Loucy (cell line): ENCODE data around the gene FGF14.

ENCODE experiments used
- H2AFZ ChIP-seq: fragments of 200-600 bp; sonication (generic); 2 replicates; pipeline ENCODE4 v1.6.0; 2016; ENCODE audit warnings: antibody characterized with exemption, mild to moderate bottlenecking, low read length, moderate library complexity
- H3F3A ChIP-seq: fragments of 200-600 bp; 2 replicates; pipeline ENCODE4 v1.6.0; 2016; ENCODE audit warnings: antibody characterized with exemption, low read depth, mild to moderate bottlenecking
- H3K27me3 ChIP-seq: fragments of 200-600 bp; sonication (generic); 2 replicates; pipeline ENCODE4 v1.6.1; 2014; ENCODE audit warnings: low read length, mild to moderate bottlenecking; ENCODE audit not compliant: insufficient read depth, poor library complexity, severe bottlenecking
- H3K36me3 ChIP-seq: fragments of 200-600 bp; sonication (generic); 2 replicates; pipeline ENCODE4 v1.6.1; 2016; ENCODE audit warnings: low read length; ENCODE audit not compliant: insufficient read depth
- H3K4me1 ChIP-seq: fragments of 200-600 bp; sonication (generic); 2 replicates; pipeline ENCODE4 v1.5.1; 2014; ENCODE audit warnings: low read length, mild to moderate bottlenecking; ENCODE audit not compliant: insufficient read depth, poor library complexity, severe bottlenecking
- H3K4me2 ChIP-seq: fragments of 200-600 bp; sonication (generic); 2 replicates; pipeline ENCODE4 v1.6.0; 2014; ENCODE audit warnings: antibody characterized with exemption, low read length, low read depth, mild to moderate bottlenecking; ENCODE audit not compliant: poor library complexity, severe bottlenecking
- H3K4me3 ChIP-seq: fragments of 200-600 bp; sonication (generic); 2 replicates; pipeline ENCODE4 v1.5.1; 2014; ENCODE audit warnings: low read length, mild to moderate bottlenecking, mixed read lengths; ENCODE audit not compliant: poor library complexity, severe bottlenecking
- H3K79me2 ChIP-seq: fragments of 200-600 bp; sonication (generic); 2 replicates; pipeline ENCODE4 v1.6.1; 2014; ENCODE audit warnings: low read length; ENCODE audit not compliant: insufficient read depth
- H3K9ac ChIP-seq: fragments of 200-600 bp; sonication (generic); 2 replicates; pipeline ENCODE4 v1.6.0; 2014; ENCODE audit warnings: mild to moderate bottlenecking, low read depth, low read length, moderate library complexity; ENCODE audit not compliant: poor library complexity, severe bottlenecking
- H3K9me2 ChIP-seq: fragments of 200-600 bp; sonication (generic); replicated peaks from 2 replicates; pipeline ENCODE4 v1.6.1; 2016; ENCODE audit warnings: low read depth, low read length, mixed read lengths
- H3K9me3 ChIP-seq: fragments of 200-600 bp; sonication (generic); 2 replicates; pipeline ENCODE4 v1.6.1; 2014; ENCODE audit warnings: mild to moderate bottlenecking, antibody characterized with exemption, low read length, low read depth; ENCODE audit not compliant: insufficient read depth
- H4K20me1 ChIP-seq: fragments of 200-600 bp; sonication (generic); 2 replicates; pipeline ENCODE4 v1.6.0; 2014; ENCODE audit warnings: antibody characterized with exemption, low read length, mild to moderate bottlenecking; ENCODE audit not compliant: insufficient read depth, poor library complexity, severe bottlenecking
- CTCF ChIP-seq: fragments of 200-600 bp; sonication (generic); conservative IDR thresholded peaks from 2 replicates; pipeline ENCODE4 v1.5.1; 2014; ENCODE audit warnings: mild to moderate bottlenecking, antibody characterized with exemption, low read length
- EZH2phosphoT487 ChIP-seq: fragments of 200-600 bp; IDR thresholded peaks from 2 replicates; pipeline ENCODE4 v1.6.1; 2018; ENCODE audit warnings: antibody characterized with exemption, mild to moderate bottlenecking, moderate library complexity, borderline replicate concordance

FGF14 gene

GRCh38 chr13:102260256-102260655, 141.6 kb downstream of the FGF14 start:
- Histone ChIP-seq H3K4me3 (no peak overlapping the region), H4K20me1 (no peaks in the 10 kb centered on the region), H3F3A (no peaks in the 10 kb centered on the region), H3K36me3 (no peaks in the 10 kb centered on the region), H3K9me3 (no peaks in the 10 kb centered on the region), H3K27me3 (no peaks in the 10 kb centered on the region), H3K9me2 (no peaks in the 10 kb centered on the region), H3K9ac (no peak overlapping the region), H3K4me1 (no peaks in the 10 kb centered on the region), H2AFZ (no peak overlapping the region), H3K4me2 (no peak overlapping the region), H3K79me2 (no peaks in the 10 kb centered on the region)
- no peak for TF ChIP-seq EZH2phosphoT487
- no peak for TF ChIP-seq CTCF

- Histone ChIP-seq H3K9me3 (no peaks in the 10 kb centered on the region), H3K36me3 (no peaks in the 10 kb centered on the region), H4K20me1 (no peaks in the 10 kb centered on the region), H3K4me2 (no peak overlapping the region), H3F3A (no peaks in the 10 kb centered on the region), H3K4me3 (no peak overlapping the region), H3K9me2 (no peaks in the 10 kb centered on the region), H3K27me3 (no peaks in the 10 kb centered on the region), H3K9ac (no peak overlapping the region), H3K4me1 (no peaks in the 10 kb centered on the region), H3K79me2 (no peaks in the 10 kb centered on the region), H2AFZ (no peak overlapping the region)
- TF ChIP-seq CTCF (no peak), EZH2phosphoT487 (no peak)
Measured at GRCh38 chr13:102255409-102255808, 146.4 kb downstream of the FGF14 start.

- no peaks in the 10 kb centered on the region for H3K4me1 ChIP-seq
- H3K36me3 ChIP-seq: no peaks in the 10 kb centered on the region
- TF ChIP-seq CTCF: no peak
- no peak for TF ChIP-seq EZH2phosphoT487
- H3F3A ChIP-seq: no peaks in the 10 kb centered on the region
- no peak overlapping the region for H3K4me2 ChIP-seq
- no peaks in the 10 kb centered on the region for H3K9me2 ChIP-seq
- H3K79me2 ChIP-seq: no peaks in the 10 kb centered on the region
- no peak overlapping the region for H2AFZ ChIP-seq
- H4K20me1 ChIP-seq: no peaks in the 10 kb centered on the region
- no peaks in the 10 kb centered on the region for H3K9me3 ChIP-seq
- no peaks in the 10 kb centered on the region for H3K27me3 ChIP-seq
- no peak overlapping the region for H3K9ac ChIP-seq
- H3K4me3 ChIP-seq: no peak overlapping the region
Measured at GRCh38 chr13:102251817-102252216, 150.0 kb downstream of the FGF14 start.
